SK-N-SH (cell line): ENCODE data around the gene NHERF2. TPM values are rescaled to one million over a fixed set of nuclear protein-coding genes. Genes with fewer than 3 reads are reported as not detected.

Experiments used
- CTCF ChIA-PET: fragments of 300-600, 350-600 bp; formaldehyde crosslinking; extraction: SDS; loops from one replicate; lab custom pipeline; 2021; lab: Yijun Ruan, JAX
- POLR2A ChIA-PET: fragments of 350-600 bp; sonication (Branson Sonifier 250); formaldehyde crosslinking; extraction: SDS; loops from one replicate; lab custom pipeline; 2020; ENCODE audit warnings: antibody characterized with exemption, inconsistent platforms; lab: Yijun Ruan, JAX
- DNase-seq: peaks from one replicate; pipeline ENCODE4 v3.0.0; 2012
- H2AFZ ChIP-seq: fragments of 200-600 bp; sonication (generic); 2 replicates; pipeline ENCODE4 v1.8.1; 2016; ENCODE audit warnings: antibody characterized with exemption, mild to moderate bottlenecking, low read depth
- H3F3A ChIP-seq: fragments of 200-600 bp; sonication (generic); replicated peaks from 2 replicates; pipeline ENCODE3; 2016; ENCODE audit warnings: antibody characterized with exemption, mild to moderate bottlenecking; ENCODE audit not compliant: insufficient read depth
- H3K27ac ChIP-seq, 2 experiments: fragments of 200-500 bp in 1 of 2; fragments of 200-600 bp in 1 of 2; sonication (Bioruptor generic) in 1 of 2; sonication (generic), shearing (Covaris generic) in 1 of 2; 2 replicates each; pipeline versions ENCODE4 v1.5.1 to v1.6.1; 2014 to 2016; ENCODE audit warnings: low read depth in 2 of 2, inconsistent platforms in 1 of 2, low read length in 1 of 2, mild to moderate bottlenecking in 1 of 2, mixed read lengths in 1 of 2
- H3K27me3 ChIP-seq: fragments of 200-600 bp; sonication (generic), shearing (Covaris generic); 2 replicates; pipeline ENCODE4 v1.6.1; 2016; ENCODE audit warnings: mixed run types; ENCODE audit not compliant: insufficient read depth
- H3K36me3 ChIP-seq, 2 experiments: fragments of 200-500 bp in 1 of 2; fragments of 200-600 bp in 1 of 2; sonication (Bioruptor generic) in 1 of 2; sonication (generic) in 1 of 2; replicated peaks in 1 of 2; 2 replicates each; pipeline versions ENCODE3 to v1.5.1; 2014 to 2016; ENCODE audit warnings: low read length in 1 of 2, mild to moderate bottlenecking in 1 of 2; ENCODE audit not compliant: insufficient read depth in 2 of 2, control insufficient read depth in 1 of 2
- H3K4me1 ChIP-seq, 2 experiments: fragments of 200-500 bp in 1 of 2; fragments of 200-600 bp in 1 of 2; sonication (Bioruptor generic) in 1 of 2; sonication (generic), shearing (Covaris generic) in 1 of 2; 2 replicates each; pipeline versions ENCODE4 v1.5.1 to v1.6.1; 2014 to 2016; ENCODE audit warnings: low read depth in 1 of 2, low read length in 1 of 2, mixed run types in 1 of 2; ENCODE audit not compliant: insufficient read depth in 2 of 2, control insufficient read depth in 1 of 2
- H3K4me2 ChIP-seq: fragments of 200-600 bp; sonication (generic), shearing (Covaris generic); 2 replicates; pipeline ENCODE4 v1.6.1; 2017; ENCODE audit warnings: mixed run types
- H3K4me3 ChIP-seq, 2 experiments: fragments of 200-500 bp in 1 of 2; fragments of 200-600 bp in 1 of 2; sonication (Bioruptor generic) in 1 of 2; sonication (generic), shearing (Covaris generic) in 1 of 2; 2 replicates each; pipeline versions ENCODE4 v1.5.1 to v1.8.1; 2014 to 2016; ENCODE audit warnings: low read depth in 2 of 2, inconsistent platforms in 1 of 2, low read length in 1 of 2, mild to moderate bottlenecking in 1 of 2, mixed read lengths in 1 of 2, moderate library complexity in 1 of 2
- H3K79me2 ChIP-seq: fragments of 200-600 bp; sonication (generic); 2 replicates; pipeline ENCODE4 v1.8.1; 2017; ENCODE audit warnings: mild to moderate bottlenecking; ENCODE audit not compliant: insufficient read depth
- H3K9ac ChIP-seq: fragments of 200-600 bp; sonication (generic); 2 replicates; pipeline ENCODE4 v1.6.1; 2017; ENCODE audit warnings: mixed run types
- H3K9me2 ChIP-seq: fragments of 200-600 bp; sonication (generic); 2 replicates; pipeline ENCODE4 v1.6.1; 2017; ENCODE audit warnings: mixed run types
- H3K9me3 ChIP-seq: fragments of 200-600 bp; sonication (generic); 2 replicates; pipeline ENCODE4 v1.6.1; 2017; ENCODE audit warnings: mixed run types, mild to moderate bottlenecking, moderate library complexity
- H4K20me1 ChIP-seq: fragments of 200-600 bp; sonication (generic); 2 replicates; pipeline ENCODE4 v1.6.1; 2017; ENCODE audit warnings: mild to moderate bottlenecking, mixed run types; ENCODE audit not compliant: insufficient read depth
- CTCF ChIP-seq: fragments of 200-600 bp; sonication (generic); IDR thresholded peaks from 2 replicates; pipeline ENCODE4 v1.6.1; 2017; ENCODE audit warnings: antibody characterized with exemption, mild to moderate bottlenecking, moderate library complexity
- FOSL2 ChIP-seq: IDR thresholded peaks from 2 replicates; pipeline ENCODE4 v1.4.0; 2012; ENCODE audit warnings: low read depth, mild to moderate bottlenecking, moderate library complexity, borderline replicate concordance
- FOXJ3 ChIP-seq: sonication (generic); formaldehyde crosslinking; IDR thresholded peaks from 2 replicates; pipeline ENCODE4 v1.5.1; 2020; ENCODE audit warnings: mild to moderate bottlenecking, missing genetic modification reagents
- IRF3 ChIP-seq: fragments of 150-350 bp; IDR thresholded peaks from 2 replicates; pipeline ENCODE4 v1.6.1; 2016; ENCODE audit warnings: mild to moderate bottlenecking, low read depth, low read length
- JUND ChIP-seq: IDR thresholded peaks from 2 replicates; pipeline ENCODE4 v1.4.0; 2012
- NFIC ChIP-seq: IDR thresholded peaks from 2 replicates; pipeline ENCODE4 v1.4.0; 2012; ENCODE audit warnings: borderline replicate concordance
- POLR2AphosphoS5 ChIP-seq: IDR thresholded peaks from 2 replicates; pipeline ENCODE4 v1.6.1; 2012; ENCODE audit warnings: low read depth, low read length
- SMC3 ChIP-seq: IDR thresholded peaks from 2 replicates; pipeline ENCODE4 v1.6.1; 2012; ENCODE audit warnings: low read depth, low read length, improper control_type of control experiment
- TAF1 ChIP-seq: IDR thresholded peaks from 2 replicates; pipeline ENCODE4 v1.6.1; 2012; ENCODE audit warnings: low read depth, mild to moderate bottlenecking, low read length, moderate library complexity, borderline replicate concordance
- USF2 ChIP-seq: fragments of 150-350 bp; IDR thresholded peaks from 2 replicates; pipeline ENCODE4 v1.6.1; 2017; ENCODE audit warnings: antibody characterized with exemption, low read length, low read depth, borderline replicate concordance
- YY1 ChIP-seq: IDR thresholded peaks from 2 replicates; pipeline ENCODE4 v1.4.0; 2012; ENCODE audit warnings: low read depth, mild to moderate bottlenecking
- ZBTB33 ChIP-seq: IDR thresholded peaks from 2 replicates; pipeline ENCODE4 v1.4.0; 2012; ENCODE audit warnings: low read depth, borderline replicate concordance
- WGBS: methylation state at CpG from one replicate; pipeline ENCODE4 v1.1.6; 2017; ENCODE audit warnings: low lambda C conversion rate; 5-methylcytosine and 5-hydroxymethylcytosine counted together
- polyA plus RNA-seq, 3 experiments: library from polyadenylated mRNA; depleted of rRNA; stranded (reverse); fragments of >200 nt; gene quantifications; 2 replicates each; pipeline ENCODE4 v1.2.3, GENCODE V29; 2012
- TF ChIP-seq, protein P1 (sequence below): IDR thresholded peaks from 2 replicates; pipeline ENCODE4; 2012

The NHERF2 gene
- polyA plus RNA-seq, 1 of the 3 experiments (the other 2 are of a cell fraction), result 53.8 TPM

GRCh38 chr16:2025878-2026460, 733 bp upstream of the NHERF2 start:
- POLR2A ChIA-PET, result no interaction called here
- Histone ChIP-seq H3K79me2 (peaks cover 15% of the 10 kb centered on the region; the same call in 1 of the 2 replicates), H2AFZ (no peak overlapping the region), H3K9me3 (no peaks in the 10 kb centered on the region), H3K27me3 (no peaks in the 10 kb centered on the region), H3K27ac (no peak overlapping the region; a peak in 1 of 4 replicates), H3K9ac (0 out of 2 replicates have a peak overlapping the region, but pooled peaks have one; percentile 10), H4K20me1 (peaks cover 8% of the 10 kb centered on the region; the same call in 1 of the 2 replicates), H3K4me1 (peaks cover 7 to 29% of the 10 kb centered on the region in 2 experiments; a peak in 2 of 4 replicates), H3K36me3 (peaks cover 0 to 6% of the 10 kb centered on the region in 2 experiments), H3K9me2 (no peaks in the 10 kb centered on the region), H3K4me2 (peak overlapping the region; percentile 54; the same call in 1 of the 2 replicates), H3F3A (peaks cover 9% of the 10 kb centered on the region), H3K4me3 (peak overlapping the region; percentile 46 to 67; a peak in 1 of 4 replicates)
- DNase-seq, result no peak
- CTCF ChIA-PET, result interaction anchor here (1.3 to 6.5 kb wide), 5 partner anchors 14 to 126 kb away, joined by 3 to 68 read pairs (median 25); no protein-coding TSS in a partner anchor
- WGBS, result 92% methylated on average over 16 of the region's 16 CpGs
- TF ChIP-seq FOSL2, result no peak
- no peak for TF ChIP-seq USF2
- TF ChIP-seq FOXJ3 (CRISPR knock-in tag), result no peak
- no peak for TF ChIP-seq TAF1
- no peak for TF ChIP-seq IRF3
- TF ChIP-seq JUND, result no peak
- no peak for TF ChIP-seq YY1
- TF ChIP-seq POLR2AphosphoS5, result no peak
- TF ChIP-seq SMC3, result no peak
- TF ChIP-seq, protein P1, sequence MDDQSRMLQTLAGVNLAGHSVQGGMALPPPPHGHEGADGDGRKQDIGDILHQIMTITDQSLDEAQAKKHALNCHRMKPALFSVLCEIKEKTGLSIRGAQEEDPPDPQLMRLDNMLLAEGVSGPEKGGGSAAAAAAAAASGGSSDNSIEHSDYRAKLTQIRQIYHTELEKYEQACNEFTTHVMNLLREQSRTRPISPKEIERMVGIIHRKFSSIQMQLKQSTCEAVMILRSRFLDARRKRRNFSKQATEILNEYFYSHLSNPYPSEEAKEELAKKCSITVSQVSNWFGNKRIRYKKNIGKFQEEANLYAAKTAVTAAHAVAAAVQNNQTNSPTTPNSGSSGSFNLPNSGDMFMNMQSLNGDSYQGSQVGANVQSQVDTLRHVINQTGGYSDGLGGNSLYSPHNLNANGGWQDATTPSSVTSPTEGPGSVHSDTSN, result no peak
- no peak for TF ChIP-seq NFIC
- TF ChIP-seq CTCF, result no peak
- no peak for TF ChIP-seq ZBTB33
